Keratinocyte (primary cell): ENCODE results near the gene WASF3. TPM values are rescaled to one million over a fixed set of nuclear protein-coding genes. Genes with fewer than 3 reads are reported as not detected.

Source experiments
- DNase-seq: peaks from one replicate; pipeline ENCODE4 v3.0.0-alpha.2; 2011; ENCODE audit warnings: low read depth, missing footprints, low spot score
- FAIRE-seq: peaks from 2 replicates; lab custom pipeline; 2011; peaks lifted over from hg19 to GRCh38; lab: Jason Lieb, UNC
- H2AFZ ChIP-seq: 2 replicates; pipeline ENCODE4 v1.6.0; 2012; ENCODE audit warnings: low read length, control low read depth, inconsistent platforms; ENCODE audit not compliant: control insufficient read depth
- H3K27ac ChIP-seq: 2 replicates; pipeline ENCODE4 v1.5.1; 2011; ENCODE audit warnings: low read length; ENCODE audit not compliant: control insufficient read depth, insufficient read depth
- H3K27me3 ChIP-seq: 3 replicates; pipeline ENCODE4 v1.6.0; 2011; ENCODE audit warnings: low read length; ENCODE audit not compliant: control insufficient read depth, insufficient read depth; ENCODE audit errors: extremely low read depth
- H3K36me3 ChIP-seq, 2 experiments: 2 replicates in 1 of 2; 3 replicates in 1 of 2; pipeline ENCODE4 v1.5.1; 2011; ENCODE audit warnings: low read length in 2 of 2, mild to moderate bottlenecking in 1 of 2; ENCODE audit not compliant: control insufficient read depth in 2 of 2, insufficient read depth in 2 of 2; ENCODE audit errors: extremely low read depth in 1 of 2
- H3K4me1 ChIP-seq: 3 replicates; pipeline ENCODE4 v1.5.1; 2011; ENCODE audit warnings: low read length; ENCODE audit not compliant: control insufficient read depth, insufficient read depth; ENCODE audit errors: extremely low read depth
- H3K4me2 ChIP-seq: 3 replicates; pipeline ENCODE4 v1.6.0; 2011; ENCODE audit warnings: low read depth, low read length; ENCODE audit not compliant: control insufficient read depth, insufficient read depth; ENCODE audit errors: extremely low read depth
- H3K4me3 ChIP-seq, 3 experiments: fragments of 200-600 bp in 1 of 3; sonication (generic) in 1 of 3; 2 replicates in 2 of 3; 3 replicates in 1 of 3; pipeline ENCODE4 v1.5.1; 2011 to 2016; ENCODE audit warnings: low read length in 3 of 3, mild to moderate bottlenecking in 3 of 3, control low read depth in 2 of 3, inconsistent platforms in 1 of 3, low read depth in 1 of 3, mixed read lengths in 1 of 3, mixed run types in 1 of 3, moderate library complexity in 1 of 3; ENCODE audit not compliant: control insufficient read depth in 2 of 3, insufficient read depth in 2 of 3; ENCODE audit errors: extremely low read depth in 1 of 3
- H3K79me2 ChIP-seq: 2 replicates; pipeline ENCODE4 v1.6.0; 2012; ENCODE audit warnings: low read length; ENCODE audit not compliant: control insufficient read depth, insufficient read depth
- H3K9ac ChIP-seq: 3 replicates; pipeline ENCODE4 v1.6.0; 2011; ENCODE audit warnings: low read length; ENCODE audit not compliant: control insufficient read depth, insufficient read depth; ENCODE audit errors: extremely low read depth
- H3K9me1 ChIP-seq: 3 replicates; pipeline ENCODE4 v1.6.0; 2011; ENCODE audit warnings: low read length; ENCODE audit not compliant: control insufficient read depth, insufficient read depth; ENCODE audit errors: extremely low read depth
- H3K9me3 ChIP-seq: 2 replicates; pipeline ENCODE4 v1.5.1; 2012; ENCODE audit warnings: low read depth, low read length; ENCODE audit not compliant: control insufficient read depth
- H4K20me1 ChIP-seq: 3 replicates; pipeline ENCODE4 v1.6.0; 2011; ENCODE audit warnings: low read length; ENCODE audit not compliant: control insufficient read depth, insufficient read depth; ENCODE audit errors: extremely low read depth
- EZH2 ChIP-seq: IDR thresholded peaks from one replicate; pipeline ENCODE4 v1.6.1; 2012; ENCODE audit warnings: inconsistent platforms, mild to moderate bottlenecking, low read length, moderate library complexity
- dilution Hi-C: fragments of 300-500 bp; cut with MboI; formaldehyde crosslinking; loops from one replicate; pipeline ENCODE4 v1.7.0; 2020; ENCODE audit warnings: low sequenced_read_pairs; ENCODE audit not compliant: extremely low pct_ligation_motif_present
- polyA plus RNA-seq, 5 experiments: library from polyadenylated mRNA; depleted of rRNA in 3 of 5; stranded (reverse) in 3 of 5; stranded (forward) in 1 of 5; unstranded in 1 of 5; fragments of >200 nt; gene quantifications; 1 replicate in 1 of 5; 2 replicates in 3 of 5; 3 replicates in 1 of 5; pipeline versions ENCODE4 v1.2.1 to v1.2.3, GENCODE V29; 2011 to 2012; ENCODE audit warnings: missing spikeins in 2 of 5, low read depth in 1 of 5, low replicate concordance in 1 of 5
- TF ChIP-seq, protein P1 (sequence below), 3 experiments: IDR thresholded peaks in 1 of 3; conservative IDR thresholded peaks in 1 of 3; optimal IDR thresholded peaks in 1 of 3; 2 replicates in 2 of 3; 3 replicates in 1 of 3; pipeline versions ENCODE3 to v1.5.1; 2011; ENCODE audit warnings: low read length in 3 of 3, mild to moderate bottlenecking in 3 of 3, moderate library complexity in 2 of 3, control low read depth in 1 of 3, inconsistent platforms in 1 of 3; ENCODE audit not compliant: insufficient read depth in 2 of 3; ENCODE audit errors: extremely low read depth in 1 of 3

Gene WASF3
- polyA plus RNA-seq, 1 donor (not counting 4 experiments of a cell fraction or from before 2014, with no cell fraction given): 6.3 TPM

- TF ChIP-seq, protein P1, sequence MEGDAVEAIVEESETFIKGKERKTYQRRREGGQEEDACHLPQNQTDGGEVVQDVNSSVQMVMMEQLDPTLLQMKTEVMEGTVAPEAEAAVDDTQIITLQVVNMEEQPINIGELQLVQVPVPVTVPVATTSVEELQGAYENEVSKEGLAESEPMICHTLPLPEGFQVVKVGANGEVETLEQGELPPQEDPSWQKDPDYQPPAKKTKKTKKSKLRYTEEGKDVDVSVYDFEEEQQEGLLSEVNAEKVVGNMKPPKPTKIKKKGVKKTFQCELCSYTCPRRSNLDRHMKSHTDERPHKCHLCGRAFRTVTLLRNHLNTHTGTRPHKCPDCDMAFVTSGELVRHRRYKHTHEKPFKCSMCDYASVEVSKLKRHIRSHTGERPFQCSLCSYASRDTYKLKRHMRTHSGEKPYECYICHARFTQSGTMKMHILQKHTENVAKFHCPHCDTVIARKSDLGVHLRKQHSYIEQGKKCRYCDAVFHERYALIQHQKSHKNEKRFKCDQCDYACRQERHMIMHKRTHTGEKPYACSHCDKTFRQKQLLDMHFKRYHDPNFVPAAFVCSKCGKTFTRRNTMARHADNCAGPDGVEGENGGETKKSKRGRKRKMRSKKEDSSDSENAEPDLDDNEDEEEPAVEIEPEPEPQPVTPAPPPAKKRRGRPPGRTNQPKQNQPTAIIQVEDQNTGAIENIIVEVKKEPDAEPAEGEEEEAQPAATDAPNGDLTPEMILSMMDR (optimal IDR thresholded peaks at IDR 0.05 in 1 of 3, IDR thresholded peaks at IDR 0.05 in 1 of 3, conservative IDR thresholded peaks at IDR 0.05 in 1 of 3; ENCODE audit: extremely low read depth in 1 of 3, insufficient read depth in 2 of 3, low read length in 3 of 3): no peak
- no peak for TF ChIP-seq EZH2
- Histone ChIP-seq H3K4me1 (no peaks in the 10 kb centered on the region), H3K9me1 (no peaks in the 10 kb centered on the region), H3K4me3 (no peak overlapping the region), H2AFZ (no peak overlapping the region), H3K27me3 (no peaks in the 10 kb centered on the region), H3K9me3 (no peaks in the 10 kb centered on the region), H3K36me3 (no peaks in the 10 kb centered on the region), H3K4me2 (no peak overlapping the region), H3K9ac (no peak overlapping the region), H3K79me2 (no peaks in the 10 kb centered on the region), H4K20me1 (no peaks in the 10 kb centered on the region), H3K27ac (no peak overlapping the region)
- dilution Hi-C loops: no loop called here
- FAIRE-seq (no peak), DNase-seq (no peak)
Observed at GRCh38 chr13:26589754-26590153, 32.3 kb downstream of the WASF3 start.

- Histone ChIP-seq H3K79me2 (no peaks in the 10 kb centered on the region), H3K4me3 (no peak overlapping the region), H3K4me2 (no peak overlapping the region), H3K9me3 (no peaks in the 10 kb centered on the region), H3K27me3 (no peaks in the 10 kb centered on the region), H3K27ac (no peak overlapping the region), H3K36me3 (no peaks in the 10 kb centered on the region), H2AFZ (no peak overlapping the region), H3K9me1 (no peaks in the 10 kb centered on the region), H3K9ac (no peak overlapping the region), H4K20me1 (no peaks in the 10 kb centered on the region), H3K4me1 (no peaks in the 10 kb centered on the region)
- FAIRE-seq (no peak), DNase-seq (no peak)
- dilution Hi-C loops: no loop called here
- no peak for TF ChIP-seq EZH2
- TF ChIP-seq, protein P1 (optimal IDR thresholded peaks at IDR 0.05 in 1 of 3, IDR thresholded peaks at IDR 0.05 in 1 of 3, conservative IDR thresholded peaks at IDR 0.05 in 1 of 3; ENCODE audit: extremely low read depth in 1 of 3, insufficient read depth in 2 of 3, low read length in 3 of 3): no peak
Observed at GRCh38 chr13:26590379-26590778, 32.9 kb downstream of the WASF3 start.
